WTC11 (cell line): ENCODE measurements around the gene HECTD4.

Source experiments
- SMAD4 ChIP-seq: sonication (generic); formaldehyde crosslinking; IDR thresholded peaks from 2 replicates; pipeline ENCODE4 v1.8.0; 2022; ENCODE audit warnings: mild to moderate bottlenecking, missing genetic modification reagents
- ZNF423 ChIP-seq: fragments of 250-450 bp; sonication (Bioruptor Pico); IDR thresholded peaks from 2 replicates; pipeline ENCODE4 v2.1.2; 2022; ENCODE audit warnings: mild to moderate bottlenecking, moderate library complexity
- TF ChIP-seq, protein P1 (sequence below): fragments of 200-600 bp; IDR thresholded peaks from 2 replicates; pipeline ENCODE4 v1.8.0; 2022; ENCODE audit warnings: antibody characterized with exemption
- TF ChIP-seq, protein P2 (sequence below): sonication (generic); formaldehyde crosslinking; IDR thresholded peaks from 2 replicates; pipeline ENCODE4 v1.8.0; 2023; ENCODE audit warnings: missing genetic modification reagents, mild to moderate bottlenecking, borderline replicate concordance
- TF ChIP-seq, protein P3 (sequence below): sonication (generic); formaldehyde crosslinking; IDR thresholded peaks from 2 replicates; pipeline ENCODE4 v1.8.1; 2023; ENCODE audit warnings: mild to moderate bottlenecking, moderate library complexity, missing genetic modification reagents

DNA sequence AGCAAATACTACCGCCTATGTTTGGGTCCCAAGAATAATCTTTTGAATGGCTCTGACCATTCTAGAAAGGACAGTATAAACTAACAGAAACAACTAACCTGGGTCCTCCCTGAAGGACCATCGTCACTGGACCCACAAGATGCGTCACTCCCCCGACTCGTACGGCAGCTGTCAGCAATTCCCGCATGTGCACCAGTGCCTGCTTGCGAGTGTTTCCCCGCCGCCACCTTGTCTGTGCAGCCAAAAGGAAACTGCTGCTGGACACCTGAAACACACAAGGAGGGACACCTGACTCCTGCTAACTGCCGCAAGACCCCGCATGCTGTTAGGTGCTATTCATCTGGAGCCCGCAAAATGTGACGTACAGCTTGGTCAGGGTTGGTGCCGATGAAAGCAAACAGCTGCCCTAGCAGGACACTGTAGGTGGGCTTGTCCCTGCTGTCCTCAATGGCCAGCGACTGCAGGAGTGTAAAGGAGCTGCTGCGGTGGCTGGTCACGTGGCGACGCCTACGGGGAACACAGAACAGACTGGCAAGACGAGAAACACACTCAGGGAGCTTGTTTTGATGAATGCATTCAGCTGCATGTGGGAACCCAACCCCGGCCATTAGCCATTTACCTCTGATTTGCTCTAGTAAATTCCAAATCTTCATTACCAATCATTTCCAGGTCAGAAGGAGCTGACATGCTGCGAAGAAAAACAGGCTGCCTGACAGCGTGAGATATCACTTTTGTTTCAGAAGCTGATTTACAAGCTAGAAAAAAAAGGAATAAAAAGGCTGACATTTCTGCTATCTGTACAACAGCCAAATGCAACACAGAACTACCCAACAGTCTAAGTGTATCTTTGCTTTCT lies 138.7 kb downstream of the HECTD4 start:
- TF ChIP-seq, protein P1, sequence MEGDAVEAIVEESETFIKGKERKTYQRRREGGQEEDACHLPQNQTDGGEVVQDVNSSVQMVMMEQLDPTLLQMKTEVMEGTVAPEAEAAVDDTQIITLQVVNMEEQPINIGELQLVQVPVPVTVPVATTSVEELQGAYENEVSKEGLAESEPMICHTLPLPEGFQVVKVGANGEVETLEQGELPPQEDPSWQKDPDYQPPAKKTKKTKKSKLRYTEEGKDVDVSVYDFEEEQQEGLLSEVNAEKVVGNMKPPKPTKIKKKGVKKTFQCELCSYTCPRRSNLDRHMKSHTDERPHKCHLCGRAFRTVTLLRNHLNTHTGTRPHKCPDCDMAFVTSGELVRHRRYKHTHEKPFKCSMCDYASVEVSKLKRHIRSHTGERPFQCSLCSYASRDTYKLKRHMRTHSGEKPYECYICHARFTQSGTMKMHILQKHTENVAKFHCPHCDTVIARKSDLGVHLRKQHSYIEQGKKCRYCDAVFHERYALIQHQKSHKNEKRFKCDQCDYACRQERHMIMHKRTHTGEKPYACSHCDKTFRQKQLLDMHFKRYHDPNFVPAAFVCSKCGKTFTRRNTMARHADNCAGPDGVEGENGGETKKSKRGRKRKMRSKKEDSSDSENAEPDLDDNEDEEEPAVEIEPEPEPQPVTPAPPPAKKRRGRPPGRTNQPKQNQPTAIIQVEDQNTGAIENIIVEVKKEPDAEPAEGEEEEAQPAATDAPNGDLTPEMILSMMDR: no peak
- no peak for TF ChIP-seq SMAD4 (CRISPR knock-in tag)
- TF ChIP-seq, protein P2, sequence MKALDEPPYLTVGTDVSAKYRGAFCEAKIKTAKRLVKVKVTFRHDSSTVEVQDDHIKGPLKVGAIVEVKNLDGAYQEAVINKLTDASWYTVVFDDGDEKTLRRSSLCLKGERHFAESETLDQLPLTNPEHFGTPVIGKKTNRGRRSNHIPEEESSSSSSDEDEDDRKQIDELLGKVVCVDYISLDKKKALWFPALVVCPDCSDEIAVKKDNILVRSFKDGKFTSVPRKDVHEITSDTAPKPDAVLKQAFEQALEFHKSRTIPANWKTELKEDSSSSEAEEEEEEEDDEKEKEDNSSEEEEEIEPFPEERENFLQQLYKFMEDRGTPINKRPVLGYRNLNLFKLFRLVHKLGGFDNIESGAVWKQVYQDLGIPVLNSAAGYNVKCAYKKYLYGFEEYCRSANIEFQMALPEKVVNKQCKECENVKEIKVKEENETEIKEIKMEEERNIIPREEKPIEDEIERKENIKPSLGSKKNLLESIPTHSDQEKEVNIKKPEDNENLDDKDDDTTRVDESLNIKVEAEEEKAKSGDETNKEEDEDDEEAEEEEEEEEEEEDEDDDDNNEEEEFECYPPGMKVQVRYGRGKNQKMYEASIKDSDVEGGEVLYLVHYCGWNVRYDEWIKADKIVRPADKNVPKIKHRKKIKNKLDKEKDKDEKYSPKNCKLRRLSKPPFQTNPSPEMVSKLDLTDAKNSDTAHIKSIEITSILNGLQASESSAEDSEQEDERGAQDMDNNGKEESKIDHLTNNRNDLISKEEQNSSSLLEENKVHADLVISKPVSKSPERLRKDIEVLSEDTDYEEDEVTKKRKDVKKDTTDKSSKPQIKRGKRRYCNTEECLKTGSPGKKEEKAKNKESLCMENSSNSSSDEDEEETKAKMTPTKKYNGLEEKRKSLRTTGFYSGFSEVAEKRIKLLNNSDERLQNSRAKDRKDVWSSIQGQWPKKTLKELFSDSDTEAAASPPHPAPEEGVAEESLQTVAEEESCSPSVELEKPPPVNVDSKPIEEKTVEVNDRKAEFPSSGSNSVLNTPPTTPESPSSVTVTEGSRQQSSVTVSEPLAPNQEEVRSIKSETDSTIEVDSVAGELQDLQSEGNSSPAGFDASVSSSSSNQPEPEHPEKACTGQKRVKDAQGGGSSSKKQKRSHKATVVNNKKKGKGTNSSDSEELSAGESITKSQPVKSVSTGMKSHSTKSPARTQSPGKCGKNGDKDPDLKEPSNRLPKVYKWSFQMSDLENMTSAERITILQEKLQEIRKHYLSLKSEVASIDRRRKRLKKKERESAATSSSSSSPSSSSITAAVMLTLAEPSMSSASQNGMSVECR (CRISPR knock-in tag): no peak
- TF ChIP-seq ZNF423 (CRISPR knock-in tag): no peak
- TF ChIP-seq, protein P3, sequence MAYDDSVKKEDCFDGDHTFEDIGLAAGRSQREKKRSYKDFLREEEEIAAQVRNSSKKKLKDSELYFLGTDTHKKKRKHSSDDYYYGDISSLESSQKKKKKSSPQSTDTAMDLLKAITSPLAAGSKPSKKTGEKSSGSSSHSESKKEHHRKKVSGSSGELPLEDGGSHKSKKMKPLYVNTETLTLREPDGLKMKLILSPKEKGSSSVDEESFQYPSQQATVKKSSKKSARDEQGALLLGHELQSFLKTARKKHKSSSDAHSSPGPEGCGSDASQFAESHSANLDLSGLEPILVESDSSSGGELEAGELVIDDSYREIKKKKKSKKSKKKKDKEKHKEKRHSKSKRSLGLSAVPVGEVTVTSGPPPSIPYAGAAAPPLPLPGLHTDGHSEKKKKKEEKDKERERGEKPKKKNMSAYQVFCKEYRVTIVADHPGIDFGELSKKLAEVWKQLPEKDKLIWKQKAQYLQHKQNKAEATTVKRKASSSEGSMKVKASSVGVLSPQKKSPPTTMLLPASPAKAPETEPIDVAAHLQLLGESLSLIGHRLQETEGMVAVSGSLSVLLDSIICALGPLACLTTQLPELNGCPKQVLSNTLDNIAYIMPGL (CRISPR knock-in tag): no peak
